Measurements from ENCODE around the gene NAALADL2.

Gene NAALADL2

DNA sequence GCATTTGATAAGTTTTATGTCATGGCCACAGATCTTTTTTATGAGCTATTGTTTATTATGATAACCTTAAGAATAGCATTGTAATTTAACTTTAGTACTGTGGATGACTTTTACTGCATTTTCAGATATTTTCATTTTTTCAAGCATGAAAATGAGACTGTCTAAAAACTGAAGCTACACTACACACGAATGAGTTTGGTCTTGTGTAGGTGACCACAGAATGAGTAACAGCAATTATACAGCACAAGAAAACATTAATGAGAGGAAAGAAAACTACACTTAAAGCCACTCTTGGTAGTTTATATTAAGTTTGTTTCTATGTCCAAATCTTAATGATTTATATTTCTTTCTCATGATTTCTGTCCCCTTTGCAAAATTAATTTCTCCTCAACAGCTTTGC is 809.2 kb downstream of the NAALADL2 start:
- ChIA-PET POLR2A (no interaction called here), CTCF (no interaction called here)
- DNase-seq (ENCODE audit: extremely low spot score), result no peak
- TF ChIP-seq, protein P1, sequence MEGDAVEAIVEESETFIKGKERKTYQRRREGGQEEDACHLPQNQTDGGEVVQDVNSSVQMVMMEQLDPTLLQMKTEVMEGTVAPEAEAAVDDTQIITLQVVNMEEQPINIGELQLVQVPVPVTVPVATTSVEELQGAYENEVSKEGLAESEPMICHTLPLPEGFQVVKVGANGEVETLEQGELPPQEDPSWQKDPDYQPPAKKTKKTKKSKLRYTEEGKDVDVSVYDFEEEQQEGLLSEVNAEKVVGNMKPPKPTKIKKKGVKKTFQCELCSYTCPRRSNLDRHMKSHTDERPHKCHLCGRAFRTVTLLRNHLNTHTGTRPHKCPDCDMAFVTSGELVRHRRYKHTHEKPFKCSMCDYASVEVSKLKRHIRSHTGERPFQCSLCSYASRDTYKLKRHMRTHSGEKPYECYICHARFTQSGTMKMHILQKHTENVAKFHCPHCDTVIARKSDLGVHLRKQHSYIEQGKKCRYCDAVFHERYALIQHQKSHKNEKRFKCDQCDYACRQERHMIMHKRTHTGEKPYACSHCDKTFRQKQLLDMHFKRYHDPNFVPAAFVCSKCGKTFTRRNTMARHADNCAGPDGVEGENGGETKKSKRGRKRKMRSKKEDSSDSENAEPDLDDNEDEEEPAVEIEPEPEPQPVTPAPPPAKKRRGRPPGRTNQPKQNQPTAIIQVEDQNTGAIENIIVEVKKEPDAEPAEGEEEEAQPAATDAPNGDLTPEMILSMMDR (IDR thresholded peaks at IDR 0.05; ENCODE audit: control extremely low read depth, extremely low read depth, low read depth, missing control alignments), result no peak

GRCh38 chr3:175670557-175670956 is 811.4 kb downstream of the NAALADL2 start:
- ChIA-PET POLR2A (no interaction called here), CTCF (no interaction called here)
- DNase-seq (ENCODE audit: extremely low spot score), result no peak

GRCh38 chr3:175672119-175672689 is 813.1 kb downstream of the NAALADL2 start:
- no peak for DNase-seq (ENCODE audit: extremely low spot score)
- ChIA-PET CTCF (interaction anchor here (1.5 kb wide), 1 partner anchor 16 kb away, joined by 4 read pairs; no protein-coding TSS in a partner anchor), POLR2A (no interaction called here)
- TF ChIP-seq, protein P1 (IDR thresholded peaks at IDR 0.05; ENCODE audit: control extremely low read depth, extremely low read depth, low read depth, missing control alignments), result no peak

More at GRCh38 chr3:175670557-175670956, 811.4 kb downstream of the NAALADL2 start:
- TF ChIP-seq, protein P1 (IDR thresholded peaks at IDR 0.05; ENCODE audit: control extremely low read depth, extremely low read depth, low read depth, missing control alignments), result no peak

- no peak for DNase-seq (ENCODE audit: extremely low spot score)
- CTCF ChIA-PET, result interaction anchor here (1.3 kb wide), 1 partner anchor 14 kb away, joined by 3 read pairs; no protein-coding TSS in a partner anchor
- POLR2A ChIA-PET, result no interaction called here
- TF ChIP-seq, protein P1 (IDR thresholded peaks at IDR 0.05; ENCODE audit: control extremely low read depth, extremely low read depth, low read depth, missing control alignments), result no peak
Observed at GRCh38 chr3:175679568-175679967, 820.4 kb downstream of the NAALADL2 start.

GRCh38 chr3:175692256-175692655 is 833.1 kb downstream of the NAALADL2 start:
- CTCF ChIA-PET, result interaction anchor here (1.4 kb wide), 1 partner anchor 11 kb away, joined by 4 read pairs; no protein-coding TSS in a partner anchor
- no peak for DNase-seq (ENCODE audit: extremely low spot score)
- POLR2A ChIA-PET, result no interaction called here
- TF ChIP-seq, protein P1 (IDR thresholded peaks at IDR 0.05; ENCODE audit: control extremely low read depth, extremely low read depth, low read depth, missing control alignments), result no peak

- DNase-seq (ENCODE audit: extremely low spot score), result no peak
- POLR2A ChIA-PET, result no interaction called here
- CTCF ChIA-PET, result no interaction called here
- TF ChIP-seq, protein P1 (IDR thresholded peaks at IDR 0.05; ENCODE audit: control extremely low read depth, extremely low read depth, low read depth, missing control alignments), result no peak
Observed at GRCh38 chr3:175695251-175695650, 836.1 kb downstream of the NAALADL2 start.

Data from GM10248 (cell line).